Measurements from ENCODE around the gene PIK3R2.

GRCh38 chr19:18168673-18169381 is 15.9 kb downstream of the PIK3R2 start:
- TF ChIP-seq CTCF (IDR thresholded peaks at IDR 0.05) = no peak
- no peak for TF ChIP-seq POLR2A (IDR thresholded peaks at IDR 0.05)
